ENCODE measurements around the gene SLC24A1.
A peak's percentile ranks its signal among the peaks of the same experiment; 100 is the strongest.

SLC24A1 gene

DNA sequence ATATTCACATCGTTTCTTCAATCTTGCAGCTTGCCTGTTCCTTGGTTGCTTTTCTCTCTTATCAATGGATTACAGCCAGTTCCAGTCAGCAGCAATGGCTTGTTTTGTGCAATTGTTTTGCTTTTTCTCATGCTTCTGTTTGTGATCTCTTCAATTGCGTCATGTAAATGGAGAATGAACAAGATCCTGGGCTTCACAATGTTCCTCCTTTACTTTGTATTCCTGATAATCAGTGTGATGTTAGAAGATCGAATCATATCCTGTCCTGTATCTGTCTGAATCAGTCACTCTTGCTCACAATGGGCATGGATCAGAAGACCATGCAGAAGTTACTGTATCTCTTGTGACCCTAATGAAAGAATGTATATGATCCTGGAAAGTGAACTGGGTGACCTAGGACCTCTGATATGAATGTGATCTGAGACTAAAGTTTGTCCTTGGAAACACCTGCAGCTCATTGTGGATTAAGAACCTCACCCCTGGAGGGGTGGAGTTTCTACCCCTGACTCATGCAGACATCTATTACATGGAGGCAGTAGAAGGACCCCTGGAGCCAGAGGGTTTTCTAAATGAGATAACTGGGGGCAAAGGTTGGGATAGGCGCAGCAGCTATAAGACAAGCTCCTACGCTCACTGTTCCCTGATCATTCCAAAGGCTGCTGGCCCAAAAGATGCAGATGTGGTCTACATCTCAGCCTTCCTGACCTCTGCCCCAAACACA, 32.2 kb downstream of the SLC24A1 start:
- DNase-seq: no peak

DNA sequence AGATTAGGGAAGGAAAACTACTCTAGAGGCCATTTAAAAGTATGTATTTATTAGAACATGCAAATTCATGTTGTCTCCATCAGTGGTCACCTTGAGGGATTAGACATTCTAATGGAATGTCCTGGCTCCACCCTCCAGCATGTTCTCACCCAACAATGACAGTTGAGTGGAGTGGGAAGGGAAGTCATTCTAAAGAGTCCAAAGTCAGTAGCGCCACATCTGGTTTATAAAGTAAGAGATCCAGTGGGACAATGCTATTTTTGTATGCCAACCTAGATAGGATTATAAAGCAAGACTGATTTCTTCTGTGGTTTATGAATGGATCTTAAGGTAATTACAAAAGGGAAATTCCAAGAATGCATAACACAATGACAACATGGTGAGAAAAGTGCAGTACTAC, 33.3 kb downstream of the SLC24A1 start:
- no peak for DNase-seq

DNA sequence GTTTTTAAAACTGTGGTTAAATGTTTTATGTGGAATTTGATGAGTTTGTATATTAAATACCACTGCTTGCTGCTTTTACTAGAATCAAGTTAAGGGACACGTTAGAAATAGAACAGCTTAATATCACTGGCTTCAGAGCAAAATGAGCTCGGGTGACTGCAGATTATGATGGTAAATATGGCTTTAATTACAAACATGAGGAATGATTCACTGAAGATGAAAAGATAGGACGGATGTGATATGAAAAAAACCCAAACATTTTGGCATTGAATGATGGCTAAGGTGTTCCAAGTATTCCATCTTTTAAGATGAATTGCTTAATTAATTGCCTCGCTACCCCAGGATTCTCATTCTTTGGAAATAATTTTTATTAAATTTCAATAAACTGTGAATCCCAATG, 33.7 kb downstream of the SLC24A1 start:
- DNase-seq: no peak

DNA sequence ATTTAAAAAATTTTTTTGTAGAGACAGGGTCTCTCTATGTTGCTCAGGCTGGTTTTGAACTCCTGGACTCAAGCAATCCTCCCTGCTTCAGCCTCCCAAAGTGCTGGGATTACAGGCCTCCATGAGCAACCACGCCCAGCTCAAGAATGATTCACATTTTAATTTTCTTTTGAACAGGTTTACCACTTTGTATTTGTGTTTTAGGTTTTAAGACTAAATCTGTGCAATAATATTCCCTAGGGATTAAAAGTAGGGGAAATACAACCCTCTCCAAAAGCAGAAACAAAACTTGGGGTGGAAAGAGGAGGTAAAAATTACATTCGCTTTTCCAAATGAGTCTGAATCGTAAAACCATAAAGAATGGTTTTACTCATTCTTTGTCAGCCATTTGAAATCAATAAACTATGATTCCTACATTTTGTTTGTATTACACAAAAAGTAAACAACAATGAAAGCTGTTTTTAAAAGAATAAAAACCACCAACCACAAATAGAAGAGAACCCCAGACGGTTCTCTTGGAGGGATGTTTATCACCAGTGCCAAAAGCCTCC, 37.8 kb downstream of the SLC24A1 start:
- no peak for DNase-seq

DNA sequence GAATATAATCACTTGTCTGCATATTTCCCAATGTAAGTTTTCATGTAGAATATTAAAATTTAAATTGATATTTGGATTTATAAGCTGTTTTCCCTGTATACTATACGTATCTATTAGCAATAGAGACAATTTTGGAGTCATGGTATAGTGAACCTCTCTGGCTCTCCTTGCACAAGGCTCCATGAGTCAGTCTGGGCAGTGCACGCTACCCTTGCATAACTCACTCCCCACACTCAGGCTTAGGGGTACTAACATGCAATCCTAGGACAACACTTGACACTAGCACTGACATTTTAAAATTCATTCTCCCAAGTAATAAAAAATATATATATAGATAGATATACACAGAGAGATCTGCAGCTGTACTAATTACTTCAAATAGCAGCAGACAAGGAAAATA, 39.2 kb downstream of the SLC24A1 start:
- DNase-seq: peak; percentile 28 to 72

DNA sequence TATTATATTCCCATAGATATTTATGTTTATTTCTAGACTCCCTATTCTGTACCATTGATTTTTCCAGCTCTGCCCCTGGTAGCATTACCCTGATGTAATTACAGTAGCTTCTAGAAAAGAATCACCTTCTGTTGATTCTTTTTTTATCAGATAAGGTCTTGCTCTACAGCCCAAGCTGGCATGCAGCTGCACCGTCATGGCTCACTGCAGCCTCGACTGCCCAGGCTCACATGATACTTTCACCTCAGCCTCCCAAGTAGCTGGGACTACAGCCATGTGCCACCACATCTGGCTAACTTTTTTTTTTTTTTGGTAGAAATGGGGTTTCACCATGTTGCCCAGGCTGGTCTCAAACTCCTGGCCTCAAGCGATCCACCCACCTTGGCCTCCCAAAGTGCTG, 41.8 kb downstream of the SLC24A1 start:
- DNase-seq: no peak

DNA sequence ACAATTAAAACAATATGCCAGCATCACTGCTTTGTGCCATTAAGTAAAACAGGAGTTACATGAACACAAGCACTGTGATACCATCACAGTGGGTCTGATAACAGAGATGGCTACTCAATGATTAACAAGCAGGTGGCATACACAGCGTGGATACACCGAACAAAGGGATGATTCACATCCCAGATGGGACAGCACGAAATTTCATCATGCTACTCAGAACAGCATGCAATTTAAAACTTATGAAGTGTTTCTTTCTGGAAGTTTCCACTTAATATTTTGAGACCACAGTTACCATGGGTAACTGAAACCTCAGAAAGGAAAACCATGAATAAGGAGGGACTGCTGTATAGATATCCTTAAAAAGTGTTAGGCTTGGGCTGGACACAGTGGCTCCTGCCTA, 44.5 kb downstream of the SLC24A1 start:
- DNase-seq: no peak

DNA sequence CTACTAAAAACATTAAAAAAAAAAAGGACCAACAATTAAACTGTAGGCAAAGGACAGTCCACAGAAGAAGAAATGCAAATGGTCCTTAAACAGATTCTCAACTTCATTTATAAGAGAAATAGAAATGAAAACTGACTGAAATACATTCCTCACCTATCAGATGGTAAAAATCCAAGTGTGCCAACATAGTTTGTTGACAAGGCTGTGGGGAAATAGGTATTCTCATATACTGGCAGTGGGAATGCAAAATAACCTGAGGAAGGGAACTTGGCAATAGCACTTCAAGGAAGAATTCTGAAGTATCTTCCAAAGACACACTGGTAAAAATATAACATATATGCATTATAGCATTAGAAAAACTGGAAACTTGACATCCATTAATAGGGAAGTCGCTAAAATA, 53.8 kb downstream of the SLC24A1 start:
- DNase-seq: no peak

DNA sequence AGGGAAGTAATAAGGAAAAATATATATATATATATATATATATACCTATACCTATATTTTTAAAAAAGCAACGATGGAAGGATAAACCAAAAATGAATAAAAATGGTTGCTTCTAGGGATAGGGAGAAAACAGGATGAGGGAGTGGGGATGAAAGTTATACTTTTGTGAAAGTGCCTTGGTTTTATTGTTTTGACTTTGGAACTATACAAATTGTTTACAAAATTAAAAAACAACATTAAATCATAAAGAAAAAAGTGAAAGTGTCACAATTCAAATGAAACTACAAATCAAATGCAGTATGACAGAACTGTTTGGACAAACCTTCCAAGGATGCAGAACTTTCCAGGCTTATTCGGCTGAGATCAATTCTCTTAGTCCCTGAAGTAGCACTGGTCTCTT, 54.4 kb downstream of the SLC24A1 start:
- no peak for DNase-seq

DNA sequence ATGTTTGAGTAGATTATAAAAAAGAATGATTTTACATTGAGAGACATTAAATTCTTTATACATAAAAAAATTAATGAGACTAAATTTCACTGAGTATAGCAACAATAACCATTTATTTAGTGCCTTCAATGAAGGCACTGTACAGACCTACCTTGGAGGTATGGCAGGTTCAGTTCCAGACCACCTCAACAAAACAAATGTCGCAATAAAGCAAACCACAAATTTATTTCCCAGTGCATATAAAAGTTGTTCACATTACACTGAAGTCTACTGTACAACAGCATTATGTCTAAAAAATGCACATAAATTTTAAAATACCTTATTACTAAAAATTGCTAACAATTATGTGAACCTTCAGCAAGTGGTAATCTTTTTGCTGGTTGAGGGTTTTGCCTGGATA, 58.8 kb downstream of the SLC24A1 start:
- DNase-seq: no peak

DNA sequence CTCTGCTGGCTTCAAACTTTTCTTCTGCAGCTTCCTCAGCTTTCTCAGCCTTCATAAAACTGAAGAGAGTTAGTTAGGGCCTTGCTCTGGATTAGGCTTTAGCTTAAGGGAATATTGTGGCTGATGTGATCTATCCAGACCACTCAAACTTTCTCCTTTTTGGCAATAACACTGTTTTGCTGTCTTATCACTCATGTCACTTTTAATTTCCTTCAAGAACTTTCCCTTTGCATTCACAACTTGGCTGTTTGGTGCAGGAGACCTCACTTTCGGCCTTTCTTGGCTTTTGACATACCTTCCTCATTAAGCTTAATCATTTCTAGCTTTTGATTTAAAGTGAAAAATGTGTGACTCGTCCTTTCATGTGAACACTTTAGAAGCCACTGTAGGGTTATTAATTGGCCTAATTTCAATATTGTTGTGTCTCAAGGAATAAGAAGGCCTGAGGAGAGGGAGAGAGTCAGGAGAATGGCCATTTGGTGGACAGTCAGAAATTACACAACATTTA, 60.7 kb downstream of the SLC24A1 start:
- DNase-seq: no peak

DNA sequence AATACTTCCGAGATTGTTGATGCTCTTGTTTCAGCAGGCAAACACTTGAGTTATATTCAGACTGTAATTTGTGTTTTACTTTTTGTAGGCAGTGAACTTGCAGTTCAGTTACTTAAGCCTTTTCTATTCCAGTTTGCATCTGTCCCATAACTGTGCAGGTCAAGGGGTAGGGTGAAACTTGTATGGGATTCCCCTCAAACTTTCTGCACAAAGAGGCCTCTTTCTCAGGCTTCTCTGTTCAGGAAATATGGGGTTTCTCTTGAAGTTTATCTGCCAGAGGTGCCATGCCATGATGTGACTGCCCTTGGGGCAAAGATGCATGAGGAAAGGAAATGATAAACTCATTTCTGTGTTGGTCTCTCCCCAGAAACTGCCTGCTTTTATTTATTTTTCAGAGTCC, 66.7 kb downstream of the SLC24A1 start:
- no peak for DNase-seq

DNA sequence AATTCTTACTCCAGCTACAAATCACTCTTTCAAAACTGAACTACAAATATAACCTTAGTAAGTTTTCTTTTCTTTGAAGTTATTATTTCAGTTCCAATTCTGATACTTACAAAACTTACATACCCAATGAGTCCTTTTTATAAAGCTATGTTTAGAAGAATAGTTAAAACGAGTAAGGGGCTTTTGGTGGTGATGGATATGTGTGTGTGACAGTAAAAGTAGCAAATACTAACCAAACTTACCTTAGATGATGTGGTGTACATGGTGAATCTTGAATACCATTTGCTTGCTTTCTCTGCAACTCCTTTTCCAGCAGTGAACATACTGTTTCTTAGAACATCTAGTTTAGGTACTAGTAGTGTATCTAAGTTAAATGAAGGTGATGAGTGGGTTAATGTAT, 68.4 kb downstream of the SLC24A1 start:
- no peak for DNase-seq

DNA sequence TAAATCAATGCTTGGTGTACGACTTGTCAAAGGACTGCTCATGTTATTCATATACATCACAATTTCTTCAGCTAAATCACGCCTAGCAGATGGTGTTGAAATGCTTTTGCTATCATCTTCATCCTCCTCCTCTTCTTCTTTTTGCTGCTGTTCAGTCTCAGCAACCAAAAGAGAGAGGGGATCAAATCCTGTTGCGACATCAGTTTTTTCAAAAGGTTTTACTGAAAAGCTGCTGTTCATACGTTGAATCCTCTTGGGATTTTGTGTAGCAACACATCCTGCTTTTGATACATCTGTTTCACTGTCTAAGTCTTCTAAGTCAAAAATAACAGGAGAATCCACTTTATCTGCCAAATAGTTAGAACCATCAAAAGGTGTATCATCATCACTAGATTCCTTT, 69.0 kb downstream of the SLC24A1 start:
- no peak for DNase-seq

DNA sequence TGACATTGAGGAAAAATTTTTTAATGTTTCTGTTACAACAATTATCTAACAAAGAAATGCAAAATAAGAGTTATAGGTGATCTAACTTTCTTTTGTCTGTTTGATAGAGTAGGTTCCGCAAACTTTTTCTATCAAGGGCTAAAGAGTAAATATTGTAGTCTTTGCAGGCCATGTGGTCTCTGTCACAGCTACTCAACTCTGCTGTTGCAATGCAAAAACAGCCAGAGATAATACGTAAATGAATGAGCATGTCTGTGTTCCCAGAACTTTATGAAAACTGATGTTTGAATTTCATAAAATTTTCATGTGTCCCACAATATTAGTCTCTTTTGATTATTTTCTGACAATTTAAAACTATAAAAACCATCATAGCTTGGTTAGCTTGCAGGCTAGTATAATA, 73.3 kb downstream of the SLC24A1 start:
- DNase-seq: no peak

All from inflammatory macrophage (primary cell).